D721Med (cell line): ENCODE data around the gene S100A12.

Experiments
- DNase-seq: peaks from one replicate; pipeline ENCODE4 v3.0.0; 2011; ENCODE audit warnings: low spot score; ENCODE audit not compliant: insufficient read length
- FAIRE-seq: peaks from 2 replicates; lab custom pipeline; 2011; peaks lifted over from hg19 to GRCh38; lab: Jason Lieb, UNC
- CTCF ChIP-seq: IDR thresholded peaks from 2 replicates; pipeline ENCODE4 v1.5.1; 2012; ENCODE audit warnings: mild to moderate bottlenecking, control low read depth; ENCODE audit not compliant: insufficient read depth; ENCODE audit errors: missing control alignments

The S100A12 gene

GRCh38 chr1:153393926-153394325 lies 18.5 kb upstream of the S100A12 start:
- DNase-seq (no peak), FAIRE-seq (no peak)
- TF ChIP-seq CTCF, result no peak

GRCh38 chr1:153392822-153393221 lies 17.4 kb upstream of the S100A12 start:
- no peak for FAIRE-seq
- TF ChIP-seq CTCF, result no peak

GRCh38 chr1:153392258-153392657 lies 16.8 kb upstream of the S100A12 start:
- TF ChIP-seq CTCF, result no peak
- DNase-seq (no peak), FAIRE-seq (no peak)

More at GRCh38 chr1:153392822-153393221, 17.4 kb upstream of the S100A12 start:
- no peak for DNase-seq

- TF ChIP-seq CTCF, result no peak
- DNase-seq, result no peak
- no peak for FAIRE-seq
These were observed 15.7 kb upstream of the S100A12 start, which contains the start of gene S100A8 for GRCh38 chr1:153390938-153391710. S100A8 (minus strand) TSS chr1:153391073; CDS start chr1:153390535, 538 bp downstream.

GRCh38 chr1:153389973-153390879 lies 14.8 kb upstream of the S100A12 start:
- TF ChIP-seq CTCF, result no peak
- FAIRE-seq (no peak), DNase-seq (no peak)

DNA sequence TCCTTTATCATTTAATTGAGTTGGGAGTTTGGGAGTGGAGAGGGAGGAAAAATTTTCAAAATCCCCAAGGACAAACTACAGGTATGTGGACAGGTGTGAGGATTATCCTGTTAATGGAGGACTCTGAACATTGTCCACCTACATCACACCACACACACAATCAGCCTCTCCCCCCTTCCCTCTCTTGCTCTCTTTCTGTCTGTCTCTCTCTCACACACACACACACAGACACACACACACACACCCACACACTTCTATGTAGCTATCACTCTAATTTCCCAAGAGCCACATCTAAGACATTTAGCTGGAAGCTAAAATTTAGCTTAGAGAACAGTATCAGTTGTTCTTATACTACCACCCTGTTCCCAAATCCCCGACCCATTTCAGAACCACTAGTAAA lies 14.0 kb upstream of the S100A12 start:
- no peak for TF ChIP-seq CTCF
- FAIRE-seq (no peak), DNase-seq (no peak)

GRCh38 chr1:153387785-153388184 lies 12.4 kb upstream of the S100A12 start:
- DNase-seq (no peak), FAIRE-seq (no peak)
- no peak for TF ChIP-seq CTCF
